Measurements from ENCODE around the gene SNX32. TPM values are rescaled to one million over a fixed set of nuclear protein-coding genes. Genes with fewer than 3 reads are reported as not detected.

Gene SNX32
- total and polyA plus RNA-seq, 9 of the 15 experiments (the other 6 are each of a cell fraction or from before 2014, with no cell fraction given), result 0.03 TPM; not detected in 7

GRCh38 chr11:65817835-65818680, 15.7 kb upstream of the SNX32 start (continued):
- TF ChIP-seq ZBTB34 (CRISPR knock-in tag; IDR thresholded peaks at IDR 0.05) (no peak), JUND (IDR thresholded peaks at IDR 0.05; ENCODE audit: borderline replicate concordance, low read depth, low read length) (peak; percentile 62; the same call in 1 of the 2 replicates), JUND (tag; IDR thresholded peaks at IDR 0.05; ENCODE audit: borderline replicate concordance, low read depth, low read length) (peak; percentile 31; the same call in 1 of the 3 replicates), CBX5 (IDR thresholded peaks at IDR 0.05; ENCODE audit: borderline replicate concordance, low read depth) (peak; percentile 51; the same call in 1 of the 2 replicates), ID3 (CRISPR knock-in tag; IDR thresholded peaks at IDR 0.05) (no peak), ID3 (tag; IDR thresholded peaks at IDR 0.05) (no peak), ZNF584 (CRISPR knock-in tag; IDR thresholded peaks at IDR 0.05; ENCODE audit: low read depth) (no peak), TGIF2 (CRISPR knock-in tag; IDR thresholded peaks at IDR 0.05) (no peak; the same call in 1 of the 2 replicates), STAT5A (IDR thresholded peaks at IDR 0.05; ENCODE audit: borderline replicate concordance, low read length) (no peak), SRSF7 (optimal IDR thresholded peaks at IDR 0.05; ENCODE audit: low read depth, low read length) (no peak), SMAD1 (IDR thresholded peaks at IDR 0.05; ENCODE audit: low read depth, low read length, partially characterized antibody) (no peak), BHLHE40 (IDR thresholded peaks at IDR 0.05; ENCODE audit: low read length) (peak; percentile 62), NCOA1 (IDR thresholded peaks at IDR 0.05; ENCODE audit: low read depth) (no peak), NR2C1 (IDR thresholded peaks at IDR 0.05) (no peak), NR2C1 (tag; IDR thresholded peaks at IDR 0.05) (no peak), PKNOX1 (IDR thresholded peaks at IDR 0.05) (no peak)
- TF ChIP-seq, protein P1, sequence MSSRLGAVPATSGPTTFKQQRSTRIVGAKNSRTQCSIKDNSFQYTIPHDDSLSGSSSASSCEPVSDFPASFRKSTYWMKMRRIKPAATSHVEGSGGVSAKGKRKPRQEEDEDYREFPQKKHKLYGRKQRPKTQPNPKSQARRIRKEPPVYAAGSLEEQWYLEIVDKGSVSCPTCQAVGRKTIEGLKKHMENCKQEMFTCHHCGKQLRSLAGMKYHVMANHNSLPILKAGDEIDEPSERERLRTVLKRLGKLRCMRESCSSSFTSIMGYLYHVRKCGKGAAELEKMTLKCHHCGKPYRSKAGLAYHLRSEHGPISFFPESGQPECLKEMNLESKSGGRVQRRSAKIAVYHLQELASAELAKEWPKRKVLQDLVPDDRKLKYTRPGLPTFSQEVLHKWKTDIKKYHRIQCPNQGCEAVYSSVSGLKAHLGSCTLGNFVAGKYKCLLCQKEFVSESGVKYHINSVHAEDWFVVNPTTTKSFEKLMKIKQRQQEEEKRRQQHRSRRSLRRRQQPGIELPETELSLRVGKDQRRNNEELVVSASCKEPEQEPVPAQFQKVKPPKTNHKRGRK (tag; IDR thresholded peaks at IDR 0.05), result no peak
- TF ChIP-seq, protein P2, sequence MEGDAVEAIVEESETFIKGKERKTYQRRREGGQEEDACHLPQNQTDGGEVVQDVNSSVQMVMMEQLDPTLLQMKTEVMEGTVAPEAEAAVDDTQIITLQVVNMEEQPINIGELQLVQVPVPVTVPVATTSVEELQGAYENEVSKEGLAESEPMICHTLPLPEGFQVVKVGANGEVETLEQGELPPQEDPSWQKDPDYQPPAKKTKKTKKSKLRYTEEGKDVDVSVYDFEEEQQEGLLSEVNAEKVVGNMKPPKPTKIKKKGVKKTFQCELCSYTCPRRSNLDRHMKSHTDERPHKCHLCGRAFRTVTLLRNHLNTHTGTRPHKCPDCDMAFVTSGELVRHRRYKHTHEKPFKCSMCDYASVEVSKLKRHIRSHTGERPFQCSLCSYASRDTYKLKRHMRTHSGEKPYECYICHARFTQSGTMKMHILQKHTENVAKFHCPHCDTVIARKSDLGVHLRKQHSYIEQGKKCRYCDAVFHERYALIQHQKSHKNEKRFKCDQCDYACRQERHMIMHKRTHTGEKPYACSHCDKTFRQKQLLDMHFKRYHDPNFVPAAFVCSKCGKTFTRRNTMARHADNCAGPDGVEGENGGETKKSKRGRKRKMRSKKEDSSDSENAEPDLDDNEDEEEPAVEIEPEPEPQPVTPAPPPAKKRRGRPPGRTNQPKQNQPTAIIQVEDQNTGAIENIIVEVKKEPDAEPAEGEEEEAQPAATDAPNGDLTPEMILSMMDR (IDR thresholded peaks at IDR 0.05 in 2 of 3, conservative IDR thresholded peaks at IDR 0.05 in 1 of 3; ENCODE audit: insufficient read depth in 2 of 3, low read depth in 1 of 3, low read length in 3 of 3), result peak; percentile 95 to 99 (median 99)
- TF ChIP-seq, protein P3, sequence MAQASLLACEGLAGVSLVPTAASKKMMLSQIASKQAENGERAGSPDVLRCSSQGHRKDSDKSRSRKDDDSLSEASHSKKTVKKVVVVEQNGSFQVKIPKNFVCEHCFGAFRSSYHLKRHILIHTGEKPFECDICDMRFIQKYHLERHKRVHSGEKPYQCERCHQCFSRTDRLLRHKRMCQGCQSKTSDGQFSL (CRISPR knock-in tag; IDR thresholded peaks at IDR 0.05), result no peak
- TF ChIP-seq, protein P3 (tag; IDR thresholded peaks at IDR 0.05), result no peak
